Stomach (tissue), 4 donors: ENCODE data around the gene DNM1.

ENCODE experiments used
- CTCF ChIP-seq, 7 experiments: fragments of 450-650 bp in 4 of 7; fragments of 200-600 bp in 3 of 7; sonication (generic) in 3 of 7; IDR thresholded peaks; one replicate each; pipeline ENCODE4 v1.5.1; 2016 to 2019; ENCODE audit warnings: antibody characterized with exemption in 7 of 7, control low read depth in 2 of 7, mild to moderate bottlenecking in 1 of 7
- EP300 ChIP-seq: sonication (generic); formaldehyde crosslinking; IDR thresholded peaks from one replicate; pipeline ENCODE4 v1.6.1; 2017; ENCODE audit warnings: antibody characterized with exemption
- POLR2A ChIP-seq, 4 donors: fragments of 450-650 bp; IDR thresholded peaks; one replicate each; pipeline ENCODE4 v1.6.1; 2016; ENCODE audit warnings: antibody characterized with exemption in 4 of 4, control low read depth in 2 of 4, mild to moderate bottlenecking in 1 of 4, moderate library complexity in 1 of 4
- POLR2AphosphoS5 ChIP-seq, 3 donors: sonication (generic); formaldehyde crosslinking; IDR thresholded peaks; one replicate each; pipeline ENCODE4 v1.6.1; 2016; ENCODE audit warnings: antibody characterized with exemption in 3 of 3

- TF ChIP-seq POLR2A (IDR thresholded peaks at IDR 0.05) (no peak), CTCF (IDR thresholded peaks at IDR 0.05) (no peak), POLR2AphosphoS5 (IDR thresholded peaks at IDR 0.05) (no peak), EP300 (no peak)
Observed at GRCh38 chr9:128257086-128257825, 54.1 kb downstream of the DNM1 start.
